Activated CD8-positive, alpha-beta memory T cell treated with anti-CD3 and anti-CD28 coated beads, Interleukin-2, amount 50 U/mL, for 1 hour (primary cell): ENCODE results near the gene HIGD1A.

ENCODE experiments used
- DNase-seq: peaks from one replicate; pipeline ENCODE4 v3.0.0-alpha.2; 2020; ENCODE audit errors: extremely low read depth

HIGD1A gene

DNA sequence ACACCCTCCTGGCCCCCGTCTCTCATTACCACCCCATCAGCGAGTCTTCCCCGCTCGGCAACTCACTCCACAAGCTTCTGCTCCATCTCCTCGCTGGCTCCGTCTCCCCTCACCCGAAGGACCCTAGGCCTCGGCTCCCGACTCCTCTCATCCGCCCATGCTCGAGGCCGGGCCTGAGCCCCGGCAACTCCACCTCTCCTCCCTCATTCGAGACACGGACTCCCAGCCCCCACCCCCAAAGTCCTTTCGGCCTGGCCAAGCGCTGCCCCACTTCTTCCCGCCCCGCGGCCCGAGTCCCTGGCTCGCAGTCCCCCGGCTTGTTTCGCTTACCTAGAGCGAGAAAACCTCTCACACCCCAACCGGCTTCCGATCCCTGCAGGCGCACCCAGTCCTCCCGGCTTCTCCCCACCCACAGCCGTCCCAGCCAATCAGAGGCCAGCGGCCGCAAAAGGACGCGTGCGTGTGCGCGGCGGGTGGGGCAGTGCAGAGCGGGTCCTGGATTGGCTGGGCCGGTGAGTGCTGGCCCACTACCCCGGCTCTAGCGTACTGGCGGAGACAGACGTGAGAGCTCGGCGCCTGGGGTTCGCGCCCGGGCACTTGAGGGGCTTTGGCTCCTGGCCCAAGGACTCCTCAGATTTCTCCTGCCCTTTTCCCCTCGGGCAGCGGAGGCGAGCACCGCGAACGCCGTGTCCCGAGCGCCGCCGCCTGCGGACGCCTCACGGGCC lies at the start of gene HIGD1A:
Gene HIGD1A, minus strand, starts transcription at position 385 of the 725 bp plus-strand sequence. CDS start 10,237 bp downstream, outside the sequence.
- DNase-seq = peak; percentile 83

DNA sequence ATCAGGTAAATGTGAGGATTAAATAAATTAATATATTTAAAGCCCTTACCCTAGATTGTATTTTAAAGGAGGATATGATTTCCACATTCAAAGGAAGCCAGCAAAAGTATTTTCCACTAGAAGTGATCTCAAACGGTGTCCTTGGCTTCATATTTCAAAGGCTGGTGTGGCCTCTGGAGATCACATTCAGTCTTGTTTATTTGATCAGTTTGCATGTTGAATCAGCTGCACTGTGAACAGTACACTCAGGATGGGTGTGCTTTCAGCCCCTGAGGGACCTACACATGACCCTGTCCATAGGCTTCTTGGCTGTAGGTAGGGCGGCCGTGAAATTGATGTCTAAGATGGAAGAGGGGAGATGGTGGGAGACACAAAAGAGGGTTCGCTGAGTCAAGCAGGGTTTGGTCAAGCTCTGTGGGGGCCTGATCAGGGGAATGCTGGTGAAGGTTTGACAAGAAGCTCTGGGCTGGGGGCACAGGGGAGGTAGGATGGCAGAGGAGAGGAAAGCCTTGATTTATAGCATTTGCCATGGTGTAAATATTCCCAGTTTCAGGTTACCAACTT lies 49.5 kb upstream of the HIGD1A start:
- DNase-seq = no peak

DNA sequence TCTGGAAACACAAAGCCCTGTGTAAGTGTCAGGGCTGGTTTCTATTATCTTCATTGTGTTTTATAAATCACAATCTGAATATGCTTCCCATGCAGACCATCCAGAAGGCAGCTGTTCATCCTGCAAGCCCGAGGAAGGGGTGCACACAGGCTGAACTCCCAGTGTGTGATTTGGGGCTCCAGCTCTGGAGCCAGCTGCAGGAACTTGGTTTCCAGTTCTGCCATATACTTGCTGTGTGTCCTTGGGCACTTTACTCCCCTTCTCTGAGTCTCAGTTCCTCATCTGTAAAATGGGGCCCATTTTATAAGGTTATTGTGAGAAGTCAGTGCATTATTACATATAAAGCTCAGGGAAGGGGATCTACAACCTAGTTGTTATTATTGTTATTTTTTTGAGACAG lies 48.8 kb upstream of the HIGD1A start:
- DNase-seq = no peak

DNA sequence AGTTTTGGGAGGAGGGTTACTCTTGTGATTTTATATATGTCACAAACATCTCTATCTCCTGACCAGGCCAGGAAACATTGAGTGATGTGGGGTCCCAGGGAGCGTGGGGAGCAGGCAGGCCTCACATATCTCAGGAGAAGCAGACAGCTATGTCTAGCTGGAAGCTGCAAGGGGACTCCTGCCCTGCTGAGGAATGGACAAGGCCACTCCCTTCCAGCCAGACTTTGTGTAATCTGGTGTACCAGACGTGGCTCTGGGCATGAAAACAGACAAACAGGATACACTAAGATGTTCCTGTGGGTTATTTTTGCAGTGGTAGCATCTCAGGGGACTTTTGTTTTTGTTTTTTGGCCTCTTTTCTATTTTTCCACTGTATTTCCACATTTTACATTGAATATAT lies 48.2 kb upstream of the HIGD1A start:
- DNase-seq = no peak

DNA sequence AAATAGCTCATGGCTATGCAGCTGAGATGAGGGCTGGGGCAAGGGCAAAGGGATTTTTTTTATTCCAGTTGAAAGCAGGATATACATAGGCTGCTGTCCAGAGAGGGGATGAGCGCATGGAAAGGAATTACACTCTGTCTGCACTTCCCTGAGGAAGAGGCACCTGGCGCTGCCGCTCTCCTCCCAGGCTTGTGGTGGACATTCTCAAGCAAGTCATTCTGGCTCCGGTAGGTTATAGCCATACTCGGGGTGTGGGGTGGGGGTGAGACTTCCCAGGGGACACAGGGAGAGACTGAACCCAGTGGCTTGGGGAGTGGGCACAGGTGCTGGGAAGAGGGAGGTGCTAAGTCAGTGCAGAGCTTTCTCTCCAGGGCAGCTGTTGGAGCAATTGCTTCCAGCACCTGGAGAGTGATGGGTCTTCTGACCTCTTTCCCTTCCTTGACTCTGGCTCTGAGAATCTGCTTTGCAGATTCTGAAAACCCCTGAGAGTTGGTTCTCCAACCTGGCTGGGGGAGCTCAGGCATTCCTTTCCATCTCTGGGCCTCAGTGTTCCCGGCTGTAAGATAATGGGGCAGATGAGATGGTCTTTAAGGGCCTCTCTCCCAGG lies 47.0 kb upstream of the HIGD1A start:
- no peak for DNase-seq

DNA sequence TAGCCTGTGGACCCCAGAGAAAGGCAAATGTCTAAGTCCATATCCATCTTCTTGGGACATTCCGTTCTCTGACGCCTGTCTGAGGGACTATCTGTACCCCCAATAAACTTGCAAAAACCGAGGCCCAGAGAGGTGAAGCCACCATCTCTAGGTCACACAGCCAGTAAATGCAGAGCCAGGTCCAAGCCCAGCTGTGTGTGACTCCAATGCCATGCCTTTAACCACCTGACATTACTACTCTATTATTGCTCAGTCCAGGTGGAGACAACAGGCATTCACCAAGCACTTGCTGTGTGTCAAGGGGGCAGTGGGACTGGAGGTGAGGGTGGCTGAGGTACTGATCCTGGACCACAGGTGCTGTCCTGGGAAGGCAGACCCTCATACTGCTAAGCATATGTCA lies 46.0 kb upstream of the HIGD1A start:
- DNase-seq = no peak

DNA sequence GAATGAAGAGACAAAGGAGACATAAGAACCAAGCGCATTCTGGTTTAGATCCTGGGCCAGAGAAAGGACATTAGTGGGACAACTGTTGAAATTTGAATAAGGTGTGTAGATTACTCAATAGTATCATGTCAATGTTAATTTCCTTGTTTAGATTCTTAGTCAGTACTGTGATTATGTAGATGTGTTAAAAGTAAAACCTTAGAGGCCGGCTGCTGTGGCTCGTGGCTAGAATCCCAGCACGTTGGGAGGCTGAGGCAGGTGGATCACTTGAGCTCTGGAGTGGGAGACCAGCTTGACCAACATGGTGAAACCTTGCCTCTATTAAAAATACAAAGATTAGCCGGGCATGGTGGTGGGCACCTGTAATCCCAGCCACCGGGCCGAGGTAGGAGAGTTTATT lies 44.7 kb upstream of the HIGD1A start:
- no peak for DNase-seq

DNA sequence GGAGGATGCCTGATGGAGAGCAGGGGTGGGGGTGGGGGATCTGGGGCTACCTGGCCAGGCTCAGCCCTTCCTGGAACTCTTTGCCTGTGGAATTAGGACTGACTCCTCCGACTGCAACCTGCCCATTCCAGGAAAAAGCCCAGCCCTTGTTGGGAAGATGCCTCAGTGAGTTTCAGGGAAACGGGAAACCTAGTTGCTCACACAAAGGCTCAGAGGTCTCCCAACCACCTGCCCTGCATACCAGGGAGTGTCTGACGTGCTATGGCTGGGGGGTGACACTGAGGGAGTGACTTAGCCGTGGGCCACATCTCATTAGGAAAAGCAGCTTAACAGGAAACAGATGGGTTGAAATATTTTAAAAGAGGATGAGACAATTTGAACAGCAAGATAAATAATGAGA lies 43.4 kb upstream of the HIGD1A start:
- no peak for DNase-seq

DNA sequence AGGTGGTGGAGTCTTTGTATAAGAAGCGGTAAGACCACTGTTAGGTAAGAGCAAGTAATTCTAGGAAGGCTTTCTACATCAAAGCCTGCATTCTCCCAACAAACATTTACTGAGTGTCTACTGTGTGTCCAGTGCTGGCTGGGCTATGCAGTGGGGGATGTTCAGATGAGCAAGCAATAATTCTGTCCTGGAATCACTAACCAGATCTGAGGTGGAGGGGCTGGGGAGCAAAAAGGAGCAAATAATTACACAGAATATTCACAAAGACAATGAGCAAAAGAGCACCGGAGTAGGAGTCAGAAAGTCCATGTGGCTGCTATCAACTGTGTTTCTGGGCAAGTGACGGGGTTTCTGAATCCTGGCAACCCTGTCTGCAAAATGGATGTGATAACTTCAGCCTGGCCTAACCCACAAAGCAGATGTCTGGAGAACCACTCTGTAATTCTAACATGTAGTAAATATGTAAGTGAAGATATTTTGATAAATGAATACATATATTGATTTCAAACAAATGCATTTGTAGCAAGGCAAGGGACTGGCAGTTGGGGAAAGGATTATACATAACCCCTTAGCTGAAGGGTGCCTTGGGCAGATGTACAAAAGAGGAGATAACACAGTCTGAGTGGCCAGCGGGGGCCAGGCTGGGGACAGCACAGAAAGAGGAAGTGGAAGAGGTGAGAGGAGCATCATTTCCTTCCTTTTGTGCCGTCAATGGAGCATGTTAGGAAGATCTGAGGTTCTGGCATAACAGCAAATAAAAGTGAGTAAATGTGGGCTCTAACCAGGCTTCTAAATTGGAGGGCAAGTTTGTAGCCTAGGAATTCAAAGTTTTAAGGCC lies 42.6 kb upstream of the HIGD1A start:
- DNase-seq = no peak

DNA sequence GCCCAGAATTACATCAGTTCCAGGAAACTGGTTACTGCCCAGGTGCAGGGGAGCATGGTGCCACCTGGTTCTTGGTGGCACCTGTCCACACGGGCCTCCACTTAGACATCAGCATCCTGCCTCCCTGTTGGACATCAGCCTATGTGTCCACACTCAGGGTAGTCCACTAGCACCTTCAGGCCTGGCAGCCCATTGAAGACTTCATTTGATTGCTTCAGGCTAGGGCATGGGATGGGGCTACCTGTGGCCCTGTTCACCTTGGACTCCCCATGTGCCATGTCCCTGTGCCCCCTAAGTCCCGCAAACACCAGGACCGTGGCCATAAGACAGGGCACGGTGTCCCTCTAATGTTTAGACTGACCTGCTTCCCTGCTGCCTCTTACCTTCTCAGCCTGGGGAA lies 40.5 kb upstream of the HIGD1A start:
- DNase-seq = no peak

DNA sequence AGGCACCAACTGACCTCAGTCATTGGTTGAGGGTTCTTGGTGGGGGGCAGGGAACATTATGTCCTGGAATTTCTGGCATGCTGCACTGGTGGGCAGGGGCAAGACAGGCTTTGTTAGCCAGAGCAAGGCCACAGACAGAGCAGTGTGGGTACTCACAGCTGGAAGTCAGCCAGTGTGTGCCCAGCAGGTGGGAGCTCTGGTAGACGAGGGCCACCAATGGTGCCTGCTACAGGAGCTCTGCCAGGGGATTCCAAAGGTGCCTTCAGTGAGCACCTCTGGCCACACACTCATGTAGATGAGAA lies 40.1 kb upstream of the HIGD1A start:
- DNase-seq = no peak

DNA sequence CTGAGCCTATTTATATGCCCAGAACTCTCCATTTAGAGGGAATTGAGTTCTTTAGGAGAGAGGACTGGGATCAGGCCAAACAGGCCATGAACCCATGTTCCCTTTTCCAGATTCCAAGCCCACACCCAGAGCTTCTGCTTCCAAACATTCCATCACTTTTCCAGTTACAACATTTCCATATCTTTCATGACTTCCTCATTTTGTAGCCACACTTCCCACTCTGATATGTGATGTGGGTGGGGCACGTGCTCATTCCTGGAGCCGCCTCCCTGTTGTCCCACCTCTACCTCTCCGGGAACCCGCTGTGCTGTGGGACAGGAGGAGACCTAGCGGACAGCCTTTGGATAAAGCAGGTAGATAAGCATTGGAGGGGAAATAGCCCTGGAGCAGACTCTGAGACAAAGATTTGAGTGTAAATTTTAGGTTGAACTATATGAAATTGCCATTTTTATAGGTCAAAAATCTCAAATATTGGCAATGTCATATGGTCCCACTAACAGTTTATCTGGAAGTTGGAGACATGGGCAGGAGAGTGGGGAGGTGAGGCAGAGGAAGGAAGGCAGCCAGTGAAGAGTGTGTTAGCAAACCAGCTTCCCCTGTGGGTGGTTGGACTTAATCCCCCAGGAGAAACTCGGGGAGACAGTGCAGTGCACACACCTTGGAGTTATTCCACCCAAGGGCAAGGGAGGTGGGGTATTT lies 39.6 kb upstream of the HIGD1A start:
- DNase-seq = no peak

DNA sequence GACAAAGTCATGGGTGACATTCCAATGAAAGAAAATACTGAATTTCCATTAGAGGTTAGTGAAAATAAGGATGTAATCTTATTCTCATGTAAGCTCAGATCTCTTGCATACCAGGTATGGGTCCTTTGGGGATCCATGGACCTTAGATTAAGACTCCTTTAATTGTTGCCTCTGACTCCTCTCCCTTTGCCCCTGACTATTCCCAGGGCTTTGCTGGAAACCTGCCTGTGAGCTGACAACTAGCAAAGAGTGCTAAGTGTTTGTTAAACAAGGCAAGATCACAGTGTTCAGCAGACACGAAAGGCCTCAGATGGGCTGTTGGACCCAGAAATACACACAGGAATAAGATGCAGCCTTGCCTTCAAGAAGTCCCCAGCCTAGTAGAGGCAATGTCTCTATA lies 37.0 kb upstream of the HIGD1A start:
- no peak for DNase-seq

DNA sequence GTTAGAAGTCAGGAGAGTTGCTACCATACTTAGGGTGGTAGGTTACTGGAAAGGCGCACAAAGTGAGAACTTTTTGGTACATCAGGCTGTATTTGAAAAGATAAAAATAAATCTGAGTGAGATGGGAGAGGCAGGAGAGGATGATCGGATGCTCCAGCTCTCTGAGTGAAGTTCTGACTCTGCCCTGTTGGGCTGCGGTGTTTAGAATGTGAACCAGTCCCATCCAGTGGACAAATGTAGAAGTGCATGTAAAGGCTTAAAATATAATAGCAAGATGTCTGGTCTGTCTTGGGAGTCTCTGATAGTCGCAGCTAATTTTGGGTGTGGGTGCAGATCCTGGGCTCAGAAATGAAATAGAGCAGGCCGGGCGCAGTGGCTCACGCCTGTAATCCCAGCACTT lies 35.3 kb upstream of the HIGD1A start:
- peak; percentile 8 for DNase-seq

DNA sequence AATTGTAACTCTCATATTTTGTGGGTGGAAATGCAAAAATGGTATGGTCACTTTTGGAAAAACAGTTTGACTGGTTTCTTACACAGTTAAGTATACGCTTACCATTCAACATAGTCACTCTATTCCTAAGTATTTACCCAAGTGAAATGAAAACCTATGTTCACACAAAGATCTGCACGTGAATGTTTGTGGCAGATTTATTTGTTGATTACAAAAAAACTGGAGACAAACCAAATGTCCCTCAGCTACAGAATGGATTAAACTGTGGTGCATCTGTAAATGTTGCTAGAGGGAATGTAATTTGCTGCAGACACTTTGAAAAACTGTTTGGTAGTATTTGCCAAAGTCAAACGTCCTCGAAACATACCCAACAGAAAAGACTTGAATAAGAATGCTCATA lies 34.3 kb upstream of the HIGD1A start:
- no peak for DNase-seq

DNA sequence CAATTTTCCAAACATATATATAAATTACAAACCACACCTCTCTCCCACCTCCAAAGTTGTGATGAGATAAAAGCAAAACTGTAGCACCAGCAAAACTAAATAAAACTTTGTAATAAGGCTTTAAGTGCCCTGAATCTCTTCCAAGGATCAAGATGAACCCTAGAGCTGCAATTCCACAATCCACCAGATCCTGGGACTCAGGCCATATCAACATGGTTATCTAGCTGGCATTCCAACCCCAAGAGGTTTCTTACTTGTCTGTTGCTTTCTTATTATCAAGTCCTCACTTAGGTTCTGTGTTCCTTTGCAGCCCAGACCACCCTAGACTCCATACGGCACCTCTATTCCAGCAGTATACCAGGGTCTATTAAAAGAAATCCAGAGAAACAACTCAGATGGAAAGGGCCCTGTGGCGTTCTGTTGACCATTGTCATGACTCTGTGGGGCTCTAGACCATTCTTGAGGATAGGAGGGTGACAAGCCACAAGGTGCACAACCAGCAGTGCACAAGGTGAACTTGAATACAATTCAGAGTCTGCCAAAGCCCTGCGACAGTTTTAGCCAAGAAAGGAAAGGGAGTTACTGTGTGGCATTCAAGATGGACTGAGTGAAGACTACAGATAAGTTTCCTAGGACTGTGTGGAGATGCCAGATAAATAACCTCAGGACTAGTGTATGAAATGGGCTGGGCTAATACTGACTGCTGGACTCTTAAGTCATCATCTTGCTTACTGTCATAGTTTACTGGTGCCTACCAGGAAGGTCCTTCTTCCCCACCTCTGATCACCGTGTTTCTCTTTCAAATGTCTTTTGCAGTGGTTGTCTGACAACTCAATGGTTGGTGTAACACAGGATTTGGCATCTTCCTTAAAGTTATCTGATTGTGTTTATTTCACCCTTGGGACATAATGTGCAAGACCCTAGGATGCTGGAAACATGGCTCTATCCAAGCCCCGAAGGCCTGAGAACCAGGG lies 32.1 kb upstream of the HIGD1A start:
- DNase-seq = no peak

DNA sequence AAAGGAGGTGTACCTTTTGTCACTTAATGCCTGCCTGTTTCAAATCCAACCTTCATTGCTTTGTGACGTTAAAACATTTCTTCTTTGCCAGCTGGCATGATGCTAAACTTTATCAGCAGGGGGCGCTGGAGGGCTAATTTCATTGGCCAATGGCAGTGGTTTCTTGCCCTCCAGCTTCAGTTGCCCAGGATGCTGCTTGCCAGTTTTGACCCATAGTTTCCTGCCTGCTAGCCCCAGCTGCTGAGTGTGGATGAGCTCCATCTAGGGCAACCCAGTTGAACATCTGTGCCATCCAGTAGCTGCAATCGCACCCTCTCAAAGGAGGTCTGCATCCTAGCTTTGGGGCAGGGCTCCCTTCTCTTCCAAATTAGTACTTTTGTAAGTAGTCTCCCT lies 27.0 kb upstream of the HIGD1A start:
- peak; percentile 41 for DNase-seq

DNA sequence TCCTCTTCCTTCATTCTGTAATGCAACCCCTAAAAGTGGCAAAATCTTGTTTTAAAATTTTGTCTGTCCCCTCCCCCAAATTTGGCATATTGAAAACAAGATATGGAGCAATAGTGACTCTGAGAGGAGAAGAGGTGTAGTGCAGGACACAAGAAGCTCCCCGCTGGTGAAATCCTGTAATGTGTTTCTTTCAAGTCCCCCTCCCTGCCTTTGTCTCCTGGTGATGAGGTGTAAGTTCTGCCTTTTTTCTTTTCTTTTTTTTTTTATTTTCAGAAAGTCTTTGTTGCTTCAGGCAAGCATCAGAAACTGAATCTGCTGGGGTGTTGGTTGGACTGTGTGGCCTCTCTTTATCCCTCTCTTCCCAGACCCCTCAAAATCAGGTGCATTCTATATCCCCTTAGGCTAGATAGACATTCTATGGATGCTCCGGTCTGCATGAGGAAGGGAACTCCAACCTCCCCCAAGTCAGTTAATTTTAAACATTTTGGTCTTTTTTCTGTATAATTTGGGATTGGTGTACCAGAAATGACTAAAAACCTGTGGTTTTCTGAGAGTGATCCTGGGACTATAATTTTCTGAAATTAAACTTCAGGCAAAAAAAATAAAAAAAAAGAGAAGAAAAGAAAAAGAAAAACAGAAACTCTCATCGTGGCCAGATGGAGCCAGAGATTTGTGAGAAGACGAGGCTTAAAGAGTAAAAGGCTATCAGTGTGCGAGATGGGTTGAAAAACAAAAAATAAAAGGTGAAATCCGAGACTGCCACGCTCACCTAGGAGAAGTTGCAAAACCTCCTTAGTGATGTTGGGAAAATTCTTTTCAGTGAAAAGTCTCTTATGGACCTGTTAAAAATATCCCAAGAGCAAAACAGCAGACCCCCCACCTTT lies 26.4 kb upstream of the HIGD1A start:
- no peak for DNase-seq

DNA sequence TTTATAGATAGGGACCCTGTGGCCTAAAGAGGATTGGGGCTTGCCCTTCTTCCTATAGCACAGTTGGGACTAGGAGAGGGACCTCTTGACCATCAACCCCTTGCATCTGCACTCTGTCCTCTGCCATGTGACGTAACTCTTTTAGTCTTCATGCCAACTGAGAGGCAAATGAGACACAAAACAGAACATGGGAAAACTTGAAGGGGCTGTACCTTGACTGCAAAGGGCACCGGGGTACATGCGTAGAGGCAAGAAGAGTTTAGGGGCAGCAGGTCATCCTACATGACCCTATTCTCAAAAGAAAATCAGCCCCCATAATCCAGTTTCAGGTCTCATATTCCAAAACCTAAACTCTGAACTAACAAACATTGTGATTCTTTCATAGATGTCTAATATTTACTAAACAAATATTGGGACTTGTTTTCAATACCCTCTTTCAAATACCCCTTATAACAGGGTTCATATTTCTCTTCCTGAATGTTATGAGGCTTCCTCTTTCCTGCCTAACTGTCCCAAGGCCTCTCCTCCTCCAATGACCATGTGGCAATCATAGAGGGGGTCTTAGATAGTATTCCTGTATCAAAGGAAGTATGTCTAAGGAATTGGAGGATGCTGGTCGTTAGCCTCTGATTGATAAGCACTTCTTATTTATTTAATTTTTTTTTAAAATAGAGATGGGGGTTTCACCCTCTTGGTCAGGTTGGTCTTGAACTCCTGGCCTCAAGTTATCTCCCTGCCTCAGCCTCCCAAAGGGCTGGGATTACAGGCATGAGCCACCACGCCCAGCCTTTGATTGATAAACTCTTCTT lies 25.5 kb upstream of the HIGD1A start:
- DNase-seq = no peak
